Lower lobe of right lung (tissue), 2 donors: ENCODE measurements around the gene CD93. TPM values are rescaled to one million over a fixed set of nuclear protein-coding genes. Genes with fewer than 3 reads are reported as not detected.

Source experiments
- ATAC-seq, 2 donors: fragments of 200-7000 bp; cut with Tn5 transposase; one replicate each; pipeline ENCODE4 v1.9.1; 2020 to 2022; ENCODE audit warnings: mild to moderate bottlenecking in 2 of 2, moderate library complexity in 2 of 2
- DNase-seq: peaks from one replicate; pipeline ENCODE4 v3.0.0-alpha.2; 2020
- H3K27ac ChIP-seq: fragments of 200-600 bp; one replicate; pipeline ENCODE4 v1.8.0; 2022
- H3K27me3 ChIP-seq: fragments of 200-600 bp; one replicate; pipeline ENCODE4 v1.8.0; 2022; ENCODE audit warnings: low read depth
- H3K36me3 ChIP-seq: fragments of 200-600 bp; one replicate; pipeline ENCODE4 v1.8.0; 2022; ENCODE audit warnings: mild to moderate bottlenecking
- H3K4me1 ChIP-seq: fragments of 200-600 bp; one replicate; pipeline ENCODE4 v1.8.0; 2022
- H3K4me3 ChIP-seq: fragments of 200-600 bp; one replicate; pipeline ENCODE4 v1.8.0; 2022; ENCODE audit warnings: mild to moderate bottlenecking
- H3K9me3 ChIP-seq: fragments of 200-600 bp; one replicate; pipeline ENCODE4 v1.8.0; 2022
- intact Hi-C: fragments of 100-400 bp; cut with DNase I; formaldehyde crosslinking; loops from one replicate; pipeline ENCODE4 v1.11.0; 2022
- total RNA-seq: library from RNA; stranded (reverse); fragmentation: NEBNext Ultra II Directional; extraction: Animal tissue kit (Norgen Biotek cat#: 25700); gene quantifications from one replicate; pipeline ENCODE4 v1.2.1, GENCODE V29; 2021
- TF ChIP-seq, protein P1 (sequence below): fragments of 200-600 bp; IDR thresholded peaks from one replicate; pipeline ENCODE4 v1.8.0; 2022; ENCODE audit warnings: antibody characterized with exemption, mild to moderate bottlenecking
- donor health status: DM: no; HTN: yes; CAD: no; lungs with severe emphysema.

CD93 gene
- total RNA-seq, 1 donor from 2014 or later: 99.7 TPM

DNA sequence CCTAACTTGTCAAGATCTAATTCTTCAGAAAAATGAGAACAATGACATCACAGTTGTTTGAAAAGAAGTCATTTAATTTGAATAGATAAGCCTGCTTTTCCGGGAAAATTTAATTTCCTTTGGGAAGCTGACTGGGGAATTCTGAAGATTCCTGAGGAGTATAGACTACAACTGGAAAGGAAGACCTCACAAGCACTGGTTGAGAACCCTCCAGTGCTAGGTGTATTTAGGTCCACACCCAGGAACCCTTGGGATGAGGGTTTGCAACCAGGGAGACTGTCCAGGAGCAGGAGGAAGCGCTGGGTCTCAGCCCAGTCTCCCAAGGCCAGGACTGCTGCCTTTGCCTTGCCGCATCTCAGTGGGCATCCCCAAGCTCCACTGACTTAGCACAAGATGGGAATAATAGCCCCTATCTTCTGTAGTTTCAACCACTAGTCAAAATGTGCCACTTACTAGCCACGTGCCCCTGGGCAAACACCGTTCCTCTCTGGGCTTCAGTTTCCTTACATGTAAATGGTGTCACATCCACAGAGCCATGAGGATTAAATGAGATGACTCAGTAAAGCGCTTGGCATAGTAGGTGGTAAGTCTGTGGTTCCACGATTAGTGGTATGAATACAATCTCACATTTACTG, 6.9 kb upstream of the CD93 start:
- Histone ChIP-seq H3K36me3 (no peaks in the 10 kb centered on the region), H3K27ac (no peak overlapping the region), H3K9me3 (no peaks in the 10 kb centered on the region), H3K27me3 (peaks cover 2% of the 10 kb centered on the region), H3K4me1 (peaks cover 12% of the 10 kb centered on the region), H3K4me3 (no peak overlapping the region)
- DNase-seq (no peak), ATAC-seq (no peak)
- intact Hi-C loops: no loop called here
- TF ChIP-seq, protein P1, sequence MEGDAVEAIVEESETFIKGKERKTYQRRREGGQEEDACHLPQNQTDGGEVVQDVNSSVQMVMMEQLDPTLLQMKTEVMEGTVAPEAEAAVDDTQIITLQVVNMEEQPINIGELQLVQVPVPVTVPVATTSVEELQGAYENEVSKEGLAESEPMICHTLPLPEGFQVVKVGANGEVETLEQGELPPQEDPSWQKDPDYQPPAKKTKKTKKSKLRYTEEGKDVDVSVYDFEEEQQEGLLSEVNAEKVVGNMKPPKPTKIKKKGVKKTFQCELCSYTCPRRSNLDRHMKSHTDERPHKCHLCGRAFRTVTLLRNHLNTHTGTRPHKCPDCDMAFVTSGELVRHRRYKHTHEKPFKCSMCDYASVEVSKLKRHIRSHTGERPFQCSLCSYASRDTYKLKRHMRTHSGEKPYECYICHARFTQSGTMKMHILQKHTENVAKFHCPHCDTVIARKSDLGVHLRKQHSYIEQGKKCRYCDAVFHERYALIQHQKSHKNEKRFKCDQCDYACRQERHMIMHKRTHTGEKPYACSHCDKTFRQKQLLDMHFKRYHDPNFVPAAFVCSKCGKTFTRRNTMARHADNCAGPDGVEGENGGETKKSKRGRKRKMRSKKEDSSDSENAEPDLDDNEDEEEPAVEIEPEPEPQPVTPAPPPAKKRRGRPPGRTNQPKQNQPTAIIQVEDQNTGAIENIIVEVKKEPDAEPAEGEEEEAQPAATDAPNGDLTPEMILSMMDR: no peak

DNA sequence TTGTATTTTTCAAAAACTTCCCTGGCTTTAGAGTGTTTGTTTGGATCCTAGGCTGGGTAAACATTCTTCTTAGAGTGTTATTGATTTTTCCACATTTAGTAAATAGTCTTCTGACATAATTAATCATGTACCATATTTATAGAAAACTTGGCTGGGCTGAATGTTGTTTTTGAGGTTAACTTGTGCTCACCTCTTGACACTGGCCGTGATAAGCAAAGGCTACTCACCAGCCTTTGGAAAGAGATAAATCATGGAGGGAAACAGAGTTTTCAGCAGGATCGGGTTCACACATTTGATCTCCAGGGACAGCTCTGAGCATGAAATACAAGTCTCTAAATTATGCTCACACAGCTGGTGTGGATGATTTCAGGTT, 6.2 kb upstream of the CD93 start:
- intact Hi-C loops: no loop called here

DNA sequence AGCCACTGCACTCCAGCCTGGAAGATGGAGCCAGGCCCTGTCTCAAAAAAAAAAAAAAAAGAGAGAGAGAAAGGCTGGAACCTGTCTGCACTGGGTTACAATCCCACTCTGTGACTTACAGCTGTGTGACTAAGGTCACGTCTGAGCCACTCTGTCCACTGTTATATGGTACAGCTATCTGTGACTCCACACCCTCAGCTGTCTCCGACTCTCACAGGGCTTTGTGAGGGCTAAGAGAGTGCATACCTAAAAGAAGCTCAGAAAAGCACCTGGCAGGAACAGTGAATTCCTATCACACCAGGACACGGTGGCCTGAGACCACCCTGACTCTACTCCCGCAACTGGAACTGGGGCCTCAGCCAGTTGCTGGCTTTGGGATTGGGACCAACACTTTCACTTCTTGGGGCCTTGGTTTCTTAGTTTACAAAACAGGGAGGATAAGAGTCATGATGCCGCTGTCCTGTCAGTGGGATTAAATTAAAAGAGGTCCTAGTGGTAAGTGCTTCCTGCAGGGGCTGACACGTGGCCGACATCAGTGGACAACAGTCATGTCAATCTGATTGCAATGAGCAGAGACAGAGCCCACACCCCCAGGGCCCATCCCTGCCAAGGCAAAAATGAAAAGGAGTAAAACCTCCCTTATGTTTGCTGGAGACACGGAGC, 5.7 kb upstream of the CD93 start:
- H3K36me3 ChIP-seq: no peaks in the 10 kb centered on the region
- DNase-seq (no peak), ATAC-seq (no peak)
- H3K27ac ChIP-seq: peak overlapping the region; percentile 2
- intact Hi-C loops: no loop called here
- peaks cover 13% of the 10 kb centered on the region for H3K4me1 ChIP-seq
- H3K9me3 ChIP-seq: no peaks in the 10 kb centered on the region
- H3K27me3 ChIP-seq: peaks cover 2% of the 10 kb centered on the region
- no peak overlapping the region for H3K4me3 ChIP-seq
- TF ChIP-seq, protein P1: no peak

More for the DNA sequence above, 6.2 kb upstream of the CD93 start:
- H3K4me3 ChIP-seq: no peak overlapping the region
- ATAC-seq: no peak
- H3K27ac ChIP-seq: no peak overlapping the region
- peaks cover 13% of the 10 kb centered on the region for H3K4me1 ChIP-seq
- no peak for DNase-seq
- peaks cover 2% of the 10 kb centered on the region for H3K27me3 ChIP-seq
- no peaks in the 10 kb centered on the region for H3K36me3 ChIP-seq
- H3K9me3 ChIP-seq: no peaks in the 10 kb centered on the region
- TF ChIP-seq, protein P1: no peak

DNA sequence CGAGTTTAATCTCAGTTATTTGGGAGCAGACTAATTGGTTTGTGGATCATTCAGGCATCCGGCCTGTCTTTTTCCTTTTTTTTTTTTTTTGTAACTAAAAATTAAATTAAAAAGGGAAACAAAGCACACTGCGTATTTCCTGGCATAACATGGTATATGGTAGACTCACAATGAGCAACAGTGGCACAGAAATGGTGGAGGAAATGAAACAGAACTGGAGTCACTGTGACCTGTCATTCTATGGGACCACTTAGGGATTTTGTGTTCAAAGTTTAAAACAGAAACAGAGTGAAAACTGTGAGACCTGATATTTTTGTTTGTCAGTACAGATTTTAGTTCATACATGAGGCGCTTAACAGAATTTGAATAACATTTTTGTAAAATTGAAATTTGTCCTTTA, 4.8 kb upstream of the CD93 start:
- TF ChIP-seq, protein P1: no peak
- no peak for ATAC-seq
- H3K4me1 ChIP-seq: peaks cover 19% of the 10 kb centered on the region
- H3K27ac ChIP-seq: no peak overlapping the region
- H3K27me3 ChIP-seq: peaks cover 2% of the 10 kb centered on the region
- no peaks in the 10 kb centered on the region for H3K36me3 ChIP-seq
- H3K9me3 ChIP-seq: no peaks in the 10 kb centered on the region
- intact Hi-C loops: no loop called here
- no peak for DNase-seq
- no peak overlapping the region for H3K4me3 ChIP-seq

DNA sequence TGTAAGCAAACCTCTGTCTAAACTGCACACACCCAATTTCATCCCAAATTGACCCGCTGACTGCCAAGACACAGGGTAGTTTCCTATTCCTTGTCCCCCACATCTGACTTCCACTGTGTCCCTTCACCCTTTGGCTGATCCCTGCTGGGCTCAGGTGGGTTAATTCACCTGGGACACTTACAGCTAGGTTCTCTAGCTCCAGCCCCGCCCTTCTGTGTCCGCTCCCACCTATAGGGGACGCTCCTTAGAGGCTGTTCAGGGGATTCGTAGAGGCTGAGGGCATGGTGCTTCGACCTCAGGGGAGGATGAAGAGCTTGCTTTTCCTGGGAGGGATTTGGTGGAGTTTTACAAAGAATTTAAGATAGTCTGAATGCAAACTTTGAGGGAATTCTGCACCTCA, 4.0 kb upstream of the CD93 start:
- H3K4me1 ChIP-seq: peaks cover 25% of the 10 kb centered on the region
- no peaks in the 10 kb centered on the region for H3K9me3 ChIP-seq
- H3K27ac ChIP-seq: no peak overlapping the region
- H3K4me3 ChIP-seq: no peak overlapping the region
- DNase-seq (no peak), ATAC-seq (no peak)
- peaks cover 2% of the 10 kb centered on the region for H3K27me3 ChIP-seq
- TF ChIP-seq, protein P1: no peak
- no peaks in the 10 kb centered on the region for H3K36me3 ChIP-seq
- intact Hi-C loops: no loop called here
